Fibroblast of lung (primary cell): Measurements from ENCODE around the gene CD200. TPM values are rescaled to one million over a fixed set of nuclear protein-coding genes. Genes with fewer than 3 reads are reported as not detected.
"Not testable (repeated sequence)": the region's sequence is repeated elsewhere in the genome, so short reads cannot be mapped to it uniquely, and the experiment has no call there.

Source experiments
- DNase-seq, 2 donors: peaks; one replicate each; pipeline versions ENCODE4 v3.0.0 to v3.0.0-alpha.2; 2010; ENCODE audit warnings: low read depth in 2 of 2
- H2AFZ ChIP-seq: 2 replicates; pipeline ENCODE4 v1.5.1; 2012; ENCODE audit warnings: low read length, control low read depth, inconsistent platforms
- H3K27ac ChIP-seq: 2 replicates; pipeline ENCODE4 v1.5.1; 2011; ENCODE audit warnings: low read length, control low read depth; ENCODE audit not compliant: insufficient read depth
- H3K27me3 ChIP-seq: 2 replicates; pipeline ENCODE4 v1.5.1; 2011; ENCODE audit warnings: mild to moderate bottlenecking, low read length; ENCODE audit not compliant: control insufficient read depth, insufficient read depth
- H3K36me3 ChIP-seq: 2 replicates; pipeline ENCODE4 v1.5.1; 2011; ENCODE audit warnings: low read length; ENCODE audit not compliant: control insufficient read depth, insufficient read depth
- H3K4me1 ChIP-seq: 2 replicates; pipeline ENCODE4 v1.5.1; 2011; ENCODE audit warnings: low read length; ENCODE audit not compliant: control insufficient read depth, insufficient read depth; ENCODE audit errors: extremely low read depth
- H3K4me2 ChIP-seq: 2 replicates; pipeline ENCODE4 v1.5.1; 2011; ENCODE audit warnings: low read length, control low read depth; ENCODE audit not compliant: insufficient read depth; ENCODE audit errors: extremely low read depth
- H3K4me3 ChIP-seq, 4 experiments: fragments of 200-600 bp in 1 of 4; sonication (generic) in 1 of 4; replicated peaks in 1 of 4; 2 replicates each; pipeline ENCODE4 v1.5.1; 2011 to 2016; ENCODE audit warnings: low read length in 4 of 4, low read depth in 3 of 4, mild to moderate bottlenecking in 3 of 4, control low read depth in 2 of 4, inconsistent platforms in 1 of 4, mixed read lengths in 1 of 4; ENCODE audit not compliant: insufficient read depth in 1 of 4; ENCODE audit errors: control extremely low read depth in 1 of 4
- H3K79me2 ChIP-seq: 2 replicates; pipeline ENCODE4 v1.5.1; 2012; ENCODE audit warnings: mild to moderate bottlenecking, low read length, inconsistent platforms; ENCODE audit not compliant: control insufficient read depth, insufficient read depth
- H3K9ac ChIP-seq: 2 replicates; pipeline ENCODE4 v1.5.1; 2011; ENCODE audit warnings: mild to moderate bottlenecking, low read length, control low read depth; ENCODE audit not compliant: insufficient read depth
- H3K9me3 ChIP-seq: 2 replicates; pipeline ENCODE4 v1.5.1; 2012; ENCODE audit warnings: low read depth, low read length; ENCODE audit not compliant: control insufficient read depth, insufficient read depth
- H4K20me1 ChIP-seq: 2 replicates; pipeline ENCODE4 v1.5.1; 2011; ENCODE audit warnings: low read length; ENCODE audit not compliant: control insufficient read depth, insufficient read depth; ENCODE audit errors: extremely low read depth
- CTCF ChIP-seq, 2 donors: IDR thresholded peaks in 1 of 2; conservative IDR thresholded peaks in 1 of 2; 1 replicate in 1 of 2; 2 replicates in 1 of 2; pipeline ENCODE4 v1.5.1; 2011 to 2012; ENCODE audit warnings: low read length in 2 of 2, control low read depth in 1 of 2, inconsistent platforms in 1 of 2, low read depth in 1 of 2, mild to moderate bottlenecking in 1 of 2
- EZH2 ChIP-seq: IDR thresholded peaks from 2 replicates; pipeline ENCODE4 v1.5.1; 2012; ENCODE audit warnings: low read length, control low read depth, mild to moderate bottlenecking; ENCODE audit errors: missing control alignments
- polyA plus RNA-seq, 2 donors: library from polyadenylated mRNA; depleted of rRNA in 1 of 2; stranded (reverse) in 1 of 2; unstranded in 1 of 2; fragments of >200 nt; gene quantifications; 2 replicates each; pipeline ENCODE4 v1.2.1, GENCODE V29; 2011 to 2012; ENCODE audit warnings: missing spikeins in 1 of 2
- total RNA-seq: library from RNA; depleted of rRNA; stranded (reverse); fragments of >200 nt; gene quantifications from 2 replicates; pipeline ENCODE4 v1.2.1, GENCODE V29; 2014

The CD200 gene
- total and polyA plus RNA-seq, 2 donors (not counting 1 experiment from before 2014, with no cell fraction given) = 0.17 to 0.22 TPM

DNA sequence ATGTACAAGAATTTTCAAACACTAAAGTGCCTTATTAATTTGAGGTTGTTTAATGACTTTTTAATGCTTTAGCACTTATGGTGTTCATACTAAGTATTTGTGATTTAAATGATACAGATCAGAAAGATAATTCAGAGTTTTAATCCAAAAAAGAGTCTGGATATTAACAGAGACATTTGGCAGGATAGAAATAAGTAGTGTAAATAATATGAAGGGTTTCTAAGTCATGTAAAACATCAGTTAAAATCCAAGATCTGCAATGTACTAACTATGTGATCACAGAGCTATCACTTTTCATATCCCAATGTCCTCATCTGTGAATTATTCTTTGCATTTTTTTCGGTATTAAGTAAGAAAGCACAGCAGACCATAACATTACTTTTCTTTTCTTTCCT is 62.9 kb downstream of the CD200 start:
- Histone ChIP-seq H3K9me3 (no peaks in the 10 kb centered on the region), H3K79me2 (no peaks in the 10 kb centered on the region), H3K27ac (no peak overlapping the region), H3K4me2 (no peak overlapping the region), H4K20me1 (no peaks in the 10 kb centered on the region), H3K9ac (no peak overlapping the region), H3K27me3 (no peaks in the 10 kb centered on the region), H2AFZ (no peak overlapping the region), H3K36me3 (no peaks in the 10 kb centered on the region), H3K4me1 (peaks cover 7% of the 10 kb centered on the region), H3K4me3 (no peak overlapping the region)
- no peak for DNase-seq
- TF ChIP-seq EZH2 (no peak), CTCF (conservative IDR thresholded peaks at IDR 0.05 in 1 of 2, IDR thresholded peaks at IDR 0.05 in 1 of 2; ENCODE audit: low read depth in 1 of 2, low read length in 2 of 2) (no peak)

DNA sequence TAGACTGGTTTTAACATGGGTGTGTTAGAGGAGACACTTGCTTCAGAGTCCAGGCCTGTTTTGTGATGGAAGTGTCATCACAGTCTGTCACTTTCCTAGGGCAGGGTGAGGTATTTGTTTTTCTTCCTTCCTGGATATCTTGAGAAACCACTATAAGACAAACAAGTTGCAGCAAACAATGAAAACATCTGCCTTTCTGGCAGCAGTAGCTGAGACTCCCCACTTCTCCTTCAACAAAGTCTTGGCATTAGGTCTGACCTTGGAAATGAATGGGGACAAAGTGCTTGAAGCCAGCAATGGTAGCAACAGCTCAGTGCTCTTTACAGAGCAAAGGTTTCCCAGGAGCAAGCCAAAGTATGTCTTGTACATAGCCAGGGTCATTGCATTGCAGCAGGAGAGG is 64.6 kb downstream of the CD200 start:
- H3K36me3 ChIP-seq = no peaks in the 10 kb centered on the region
- no peak overlapping the region for H2AFZ ChIP-seq
- H3K4me1 ChIP-seq = no peaks in the 10 kb centered on the region
- no peak overlapping the region for H3K27ac ChIP-seq
- no peaks in the 10 kb centered on the region for H3K79me2 ChIP-seq
- no peaks in the 10 kb centered on the region for H4K20me1 ChIP-seq
- H3K4me3 ChIP-seq = no peak overlapping the region
- H3K9me3 ChIP-seq = no peaks in the 10 kb centered on the region
- H3K9ac ChIP-seq = no peak overlapping the region
- H3K27me3 ChIP-seq = no peaks in the 10 kb centered on the region
- no peak for TF ChIP-seq CTCF (conservative IDR thresholded peaks at IDR 0.05 in 1 of 2, IDR thresholded peaks at IDR 0.05 in 1 of 2; ENCODE audit: low read depth in 1 of 2, low read length in 2 of 2)
- no peak for TF ChIP-seq EZH2
- DNase-seq = no peak
- no peak overlapping the region for H3K4me2 ChIP-seq

GRCh38 chr3:112399064-112399463 is 66.1 kb downstream of the CD200 start:
- Histone ChIP-seq H3K79me2 (no peaks in the 10 kb centered on the region), H3K4me2 (no peak overlapping the region), H3K27me3 (no peaks in the 10 kb centered on the region), H3K36me3 (no peaks in the 10 kb centered on the region), H3K9ac (no peak overlapping the region), H3K27ac (no peak overlapping the region), H3K4me3 (no peak overlapping the region), H2AFZ (no peak overlapping the region), H4K20me1 (no peaks in the 10 kb centered on the region), H3K4me1 (no peaks in the 10 kb centered on the region), H3K9me3 (no peaks in the 10 kb centered on the region)
- no peak for TF ChIP-seq CTCF (conservative IDR thresholded peaks at IDR 0.05 in 1 of 2, IDR thresholded peaks at IDR 0.05 in 1 of 2; ENCODE audit: low read depth in 1 of 2, low read length in 2 of 2)
- no peak for DNase-seq

DNA sequence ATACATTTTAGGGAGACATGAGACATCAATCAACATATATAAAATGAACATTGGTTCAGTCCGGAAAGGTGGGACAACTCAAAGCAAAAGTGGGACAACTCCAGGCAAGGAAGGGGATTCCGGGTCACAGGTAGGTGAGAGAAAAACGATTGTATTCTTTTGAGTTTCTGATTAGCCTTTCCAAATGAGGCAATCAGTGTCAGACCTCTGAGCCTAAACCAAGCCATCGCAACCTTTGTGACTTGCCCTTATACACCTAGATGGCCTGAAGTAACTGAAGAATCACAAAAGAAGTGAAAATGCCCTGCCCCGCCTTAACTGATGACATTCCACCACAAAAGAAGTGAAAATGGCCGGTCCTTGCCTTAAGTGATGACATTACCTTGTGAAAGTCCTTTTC is 66.6 kb downstream of the CD200 start:
- H3K79me2 ChIP-seq, DNase-seq, H3K27me3 ChIP-seq, H4K20me1 ChIP-seq, H3K9me3 ChIP-seq, H2AFZ ChIP-seq, H3K4me1 ChIP-seq, H3K4me3 ChIP-seq, H3K36me3 ChIP-seq, H3K27ac ChIP-seq, H3K4me2 ChIP-seq, H3K9ac ChIP-seq: not testable (repeated sequence)

- not testable (repeated sequence) for H2AFZ ChIP-seq, H3K4me3 ChIP-seq, H4K20me1 ChIP-seq, H3K4me2 ChIP-seq, H3K9me3 ChIP-seq, H3K27ac ChIP-seq, DNase-seq, H3K4me1 ChIP-seq, H3K9ac ChIP-seq, H3K79me2 ChIP-seq, H3K27me3 ChIP-seq, H3K36me3 ChIP-seq
Observed at GRCh38 chr3:112400317-112400716, 67.4 kb downstream of the CD200 start.
